ENCODE measurements around the gene STX7. TPM values are rescaled to one million over a fixed set of nuclear protein-coding genes. Genes with fewer than 3 reads are reported as not detected.

Gene STX7
- total RNA-seq, 2 donors from 2014 or later = 13.5 to 24.6 TPM

DNA sequence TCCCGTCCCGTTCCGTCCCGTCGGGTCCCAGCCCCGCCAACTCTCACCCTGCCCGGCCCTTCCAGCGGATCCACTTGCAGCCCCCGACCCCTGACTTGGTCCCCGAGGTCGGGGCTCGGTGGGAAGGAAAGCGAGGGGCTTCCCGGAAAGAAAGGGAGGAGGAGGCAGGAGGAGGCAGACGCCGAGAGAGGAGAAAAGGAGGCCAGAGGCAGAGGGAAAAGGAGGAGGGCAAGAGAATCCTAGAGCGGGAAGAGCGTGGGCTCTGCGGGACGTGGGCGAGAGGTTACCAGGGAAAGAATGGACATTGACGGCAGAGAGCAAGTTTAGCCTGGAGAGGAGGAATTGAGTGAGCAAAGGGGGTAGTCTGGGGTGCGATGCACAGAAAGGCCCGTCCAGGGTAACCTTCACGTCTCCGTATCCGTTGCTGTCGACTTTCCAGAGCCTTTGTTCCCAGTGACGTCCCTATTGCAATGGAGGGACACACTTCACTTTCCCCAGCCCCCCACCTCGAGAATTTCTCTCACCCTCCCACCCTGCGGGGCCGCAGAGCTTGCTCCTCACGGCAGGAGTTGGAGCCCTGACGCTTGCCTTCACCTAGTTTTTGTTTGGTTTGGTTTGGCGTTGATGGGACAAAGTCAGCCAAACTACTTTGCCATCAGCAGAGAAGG is 111.2 kb downstream of the STX7 start:
- H3K4me3 ChIP-seq = no peak overlapping the region
- peaks cover 16% of the 10 kb centered on the region for H3K4me1 ChIP-seq
- H3K9me3 ChIP-seq = no peaks in the 10 kb centered on the region
- ATAC-seq (peak; percentile 41), DNase-seq (no peak)
- TF ChIP-seq, protein P1, sequence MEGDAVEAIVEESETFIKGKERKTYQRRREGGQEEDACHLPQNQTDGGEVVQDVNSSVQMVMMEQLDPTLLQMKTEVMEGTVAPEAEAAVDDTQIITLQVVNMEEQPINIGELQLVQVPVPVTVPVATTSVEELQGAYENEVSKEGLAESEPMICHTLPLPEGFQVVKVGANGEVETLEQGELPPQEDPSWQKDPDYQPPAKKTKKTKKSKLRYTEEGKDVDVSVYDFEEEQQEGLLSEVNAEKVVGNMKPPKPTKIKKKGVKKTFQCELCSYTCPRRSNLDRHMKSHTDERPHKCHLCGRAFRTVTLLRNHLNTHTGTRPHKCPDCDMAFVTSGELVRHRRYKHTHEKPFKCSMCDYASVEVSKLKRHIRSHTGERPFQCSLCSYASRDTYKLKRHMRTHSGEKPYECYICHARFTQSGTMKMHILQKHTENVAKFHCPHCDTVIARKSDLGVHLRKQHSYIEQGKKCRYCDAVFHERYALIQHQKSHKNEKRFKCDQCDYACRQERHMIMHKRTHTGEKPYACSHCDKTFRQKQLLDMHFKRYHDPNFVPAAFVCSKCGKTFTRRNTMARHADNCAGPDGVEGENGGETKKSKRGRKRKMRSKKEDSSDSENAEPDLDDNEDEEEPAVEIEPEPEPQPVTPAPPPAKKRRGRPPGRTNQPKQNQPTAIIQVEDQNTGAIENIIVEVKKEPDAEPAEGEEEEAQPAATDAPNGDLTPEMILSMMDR (IDR thresholded peaks at IDR 0.05) = no peak
- TF ChIP-seq POLR2A (IDR thresholded peaks at IDR 0.05) = no peak
- H3K27ac ChIP-seq = no peak overlapping the region
- WGBS, 2 donors = 12 to 19% methylated on average over 30 to 33 of the region's 35 CpGs
- intact Hi-C loops (cut with DNase I) = no loop called here
- H3K27me3 ChIP-seq = peaks cover 0 to 8% of the 10 kb centered on the region in 2 donors
- no peaks in the 10 kb centered on the region for H3K36me3 ChIP-seq (replicated peaks in 1 of 2; ENCODE audit: insufficient read depth in 1 of 2, low read depth in 2 of 2)

DNA sequence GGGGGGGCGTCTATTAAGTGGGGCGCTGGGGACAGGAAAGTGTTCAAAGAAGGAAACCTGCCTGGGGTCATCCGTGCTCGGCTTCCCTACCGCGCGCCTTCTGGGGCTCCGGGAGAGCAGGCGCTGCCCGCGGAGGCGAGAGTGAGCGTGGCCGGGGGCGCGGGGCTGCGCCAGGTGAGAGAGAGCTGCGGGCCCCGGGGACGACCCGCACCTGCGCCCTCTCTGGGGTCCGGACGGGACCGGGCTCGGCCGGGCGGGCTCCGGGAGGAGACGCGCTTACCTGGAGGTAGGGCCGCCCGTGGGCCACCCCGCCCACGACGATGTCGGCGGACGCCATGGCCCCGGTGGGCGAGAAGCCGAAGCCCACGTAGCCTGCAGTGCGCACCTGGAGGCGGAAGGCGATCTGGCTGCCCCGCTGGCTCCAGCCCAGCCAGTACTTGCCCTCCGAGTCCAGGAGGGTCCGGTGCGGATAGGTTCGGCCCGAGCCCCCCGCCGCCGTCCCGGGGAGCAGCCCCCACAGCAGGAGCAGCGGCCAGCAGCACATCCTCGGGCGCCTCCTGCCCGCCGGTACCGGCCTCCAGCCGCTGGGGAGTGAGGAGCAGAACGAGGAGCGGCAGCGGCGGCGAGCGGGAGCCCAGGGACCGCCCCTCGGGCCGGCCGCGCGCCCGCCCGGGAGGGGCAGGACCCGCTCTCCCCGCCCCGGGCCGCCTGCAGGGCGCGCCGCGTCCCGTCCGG is 111.9 kb downstream of the STX7 start, which contains the start of gene MOXD1:
MOXD1 (minus strand) TSS at position 593 of the 735 bp plus-strand sequence; CDS start at position 544, 49 bp downstream.
- intact Hi-C loops (cut with DNase I) = no loop called here
- DNase-seq = peak; percentile 33 to 59 (median 40)
- peak within 1 kb of the TSS; percentile 59 to 65 for H3K4me3 ChIP-seq
- peak; percentile 85 for ATAC-seq
- peaks cover 16% of the 10 kb centered on the region for H3K4me1 ChIP-seq
- H3K27me3 ChIP-seq = peaks cover 0 to 8% of the 10 kb centered on the region in 2 donors
- TF ChIP-seq POLR2A (IDR thresholded peaks at IDR 0.05) = no peak
- TF ChIP-seq, protein P1 (IDR thresholded peaks at IDR 0.05) = peak in 1 of 7 experiments; percentile 27
- 1 to 4% methylated on average over 4 to 76 of the region's 87 CpGs for WGBS, 2 donors
- no peaks in the 10 kb centered on the region for H3K36me3 ChIP-seq (replicated peaks in 1 of 2; ENCODE audit: insufficient read depth in 1 of 2, low read depth in 2 of 2)
- no peaks in the 10 kb centered on the region for H3K9me3 ChIP-seq
- no peak within 1 kb of the TSS for H3K27ac ChIP-seq

DNA sequence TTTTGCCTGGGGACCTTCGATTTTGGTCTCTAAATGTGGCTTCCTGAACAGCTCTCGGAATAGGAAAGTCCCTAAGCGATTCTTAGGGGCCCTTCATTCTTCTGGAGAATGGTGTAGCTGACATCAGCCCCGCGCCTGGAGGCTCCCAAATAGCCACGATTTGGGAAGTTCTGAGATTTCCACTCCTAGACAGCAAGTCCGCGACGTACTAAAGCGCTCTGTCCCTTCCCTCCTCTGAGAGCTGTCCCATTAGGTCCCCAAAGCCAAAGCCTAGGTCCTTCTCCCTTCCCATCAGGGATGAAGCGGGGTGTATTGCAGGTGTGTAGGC is 112.4 kb downstream of the STX7 start:
- 18 to 31% methylated on average over 11 of the region's 11 CpGs for WGBS, 2 donors
- Histone ChIP-seq H3K27ac (no peak overlapping the region), H3K4me1 (peaks cover 16% of the 10 kb centered on the region), H3K9me3 (no peaks in the 10 kb centered on the region), H3K27me3 (peaks cover 0 to 8% of the 10 kb centered on the region in 2 donors), H3K4me3 (peak overlapping the region in 1 of 2 donors; percentile 59), H3K36me3 (replicated peaks in 1 of 2; ENCODE audit: insufficient read depth in 1 of 2, low read depth in 2 of 2) (no peaks in the 10 kb centered on the region)
- ATAC-seq = peak; percentile 15
- intact Hi-C loops (cut with DNase I) = no loop called here
- no peak for DNase-seq
- TF ChIP-seq POLR2A (IDR thresholded peaks at IDR 0.05) = no peak
- TF ChIP-seq, protein P1 (IDR thresholded peaks at IDR 0.05) = no peak

DNA sequence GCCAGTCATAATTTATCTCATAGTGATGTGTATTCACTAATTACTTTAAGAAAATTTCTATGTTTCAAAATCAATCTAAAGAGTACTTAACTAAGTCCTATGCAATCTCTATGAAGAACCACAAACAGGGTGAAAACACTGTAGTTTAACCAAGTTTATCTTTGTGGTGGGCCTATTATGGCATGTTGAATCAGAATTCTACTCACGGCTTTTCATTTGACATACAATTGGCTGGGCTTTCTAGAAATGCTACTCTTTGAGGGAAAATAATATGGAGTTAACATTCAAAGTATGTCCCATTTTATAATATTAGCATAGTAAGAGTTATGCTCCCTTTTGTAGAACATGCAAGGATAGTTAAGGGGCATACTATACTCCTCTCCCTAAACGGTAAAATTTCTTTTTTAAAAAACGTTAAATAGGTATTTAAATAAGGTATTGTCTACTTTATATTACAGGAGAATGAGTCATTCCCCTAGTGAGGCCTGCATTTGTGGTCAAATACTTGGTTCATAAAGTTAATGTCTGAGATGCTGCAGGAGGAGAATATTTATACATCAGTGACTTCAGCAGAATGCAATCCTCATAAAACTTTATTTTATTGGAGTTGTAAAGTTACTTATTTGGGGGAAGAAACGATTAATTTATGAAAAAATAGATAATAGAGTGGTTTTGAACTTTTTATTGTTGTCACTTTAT is 113.4 kb downstream of the STX7 start:
- TF ChIP-seq, protein P1 (IDR thresholded peaks at IDR 0.05) = no peak
- TF ChIP-seq POLR2A (IDR thresholded peaks at IDR 0.05) = no peak
- DNase-seq (no peak), ATAC-seq (no peak)
- peaks cover 16% of the 10 kb centered on the region for H3K4me1 ChIP-seq
- H3K4me3 ChIP-seq = no peak overlapping the region
- H3K9me3 ChIP-seq = no peaks in the 10 kb centered on the region
- H3K36me3 ChIP-seq (replicated peaks in 1 of 2; ENCODE audit: insufficient read depth in 1 of 2, low read depth in 2 of 2) = no peaks in the 10 kb centered on the region
- intact Hi-C loops (cut with DNase I) = no loop called here
- H3K27me3 ChIP-seq = peaks cover 0 to 8% of the 10 kb centered on the region in 2 donors
- H3K27ac ChIP-seq = no peak overlapping the region
- 69 to 80% methylated on average over 4 of the region's 4 CpGs for WGBS, 2 donors

Small RNA genes lying within 50 kb of the gene (small RNA-seq; reads per million reads assigned to genes)
- not detected for gene TAAR7P

Other genes with a start within 250 kb of the STX7 start
- gene MOXD1, start 111.6 kb downstream of the STX7 start, total RNA-seq = 1 to 10 TPM in 1 of 2 donors, under 1 TPM in 1; 0.66 to 3.9 TPM
- not detected for gene TAAR9, start 25.2 kb upstream of the STX7 start, total RNA-seq
- gene TAAR8, start 39.6 kb upstream of the STX7 start, total RNA-seq = not detected
- gene TAAR6, start 57.2 kb upstream of the STX7 start, total RNA-seq = not detected
- not detected for gene TAAR5, start 76.6 kb upstream of the STX7 start, total RNA-seq
- not detected for gene TAAR2, start 111.2 kb upstream of the STX7 start, total RNA-seq
- gene TAAR1, start 146.1 kb upstream of the STX7 start, total RNA-seq = not detected
- gene VNN1, start 200.9 kb upstream of the STX7 start, total RNA-seq = 1 to 10 TPM in 1 of 2 donors, not detected in 1; 1.3 TPM
- gene VNN2, start 244.8 kb upstream of the STX7 start, total RNA-seq = 1 to 10 TPM in 1 of 2 donors, not detected in 1; 1.6 TPM